GM23338 (cell line): ENCODE measurements around the gene ELOVL2. TPM values are rescaled to one million over a fixed set of nuclear protein-coding genes. Genes with fewer than 3 reads are reported as not detected.

Source experiments
- ATAC-seq: fragments of 200-7000 bp; cut with Tn5 transposase; 3 replicates; pipeline ENCODE4 v1.9.1; 2020
- DNase-seq: peaks from one replicate; pipeline ENCODE4 v3.0.0-alpha.2; 2015; ENCODE audit warnings: low spot score
- H2AFZ ChIP-seq: fragments of 200-600 bp; sonication (generic); 2 replicates; pipeline ENCODE4 v1.8.0; 2016; ENCODE audit warnings: antibody characterized with exemption, mild to moderate bottlenecking, moderate library complexity
- H3F3A ChIP-seq: fragments of 200-600 bp; sonication (generic); replicated peaks from 2 replicates; pipeline ENCODE4 v1.8.0; 2017; ENCODE audit warnings: antibody characterized with exemption, mixed run types, low read depth
- H3K27ac ChIP-seq: fragments of 200-600 bp; sonication (generic); 2 replicates; pipeline ENCODE4 v1.6.1; 2016; ENCODE audit warnings: low read depth
- H3K27me3 ChIP-seq: fragments of 200-600 bp; sonication (generic); 2 replicates; pipeline ENCODE4 v1.8.0; 2016; ENCODE audit warnings: mild to moderate bottlenecking, mixed run types, moderate library complexity; ENCODE audit not compliant: insufficient read depth
- H3K36me3 ChIP-seq: fragments of 200-600 bp; sonication (generic); 2 replicates; pipeline ENCODE4 v1.8.0; 2016; ENCODE audit warnings: mild to moderate bottlenecking; ENCODE audit not compliant: insufficient read depth
- H3K4me1 ChIP-seq: fragments of 200-600 bp; sonication (generic); 2 replicates; pipeline ENCODE4 v1.8.0; 2016; ENCODE audit warnings: mild to moderate bottlenecking, moderate library complexity; ENCODE audit not compliant: insufficient read depth
- H3K4me2 ChIP-seq: fragments of 200-600 bp; sonication (generic); 2 replicates; pipeline ENCODE4 v1.7.1; 2017; ENCODE audit warnings: mixed run types
- H3K4me3 ChIP-seq: fragments of 200-600 bp; sonication (generic); 2 replicates; pipeline ENCODE4 v1.6.1; 2016; ENCODE audit warnings: mixed run types
- H3K79me2 ChIP-seq: fragments of 200-600 bp; sonication (generic); replicated peaks from 2 replicates; pipeline ENCODE4 v1.8.0; 2017; ENCODE audit warnings: mild to moderate bottlenecking; ENCODE audit not compliant: insufficient read depth
- H3K9me2 ChIP-seq: fragments of 200-600 bp; sonication (generic); 2 replicates; pipeline ENCODE4 v1.8.0; 2017; ENCODE audit not compliant: insufficient read depth
- H4K20me1 ChIP-seq: fragments of 200-600 bp; sonication (generic); replicated peaks from 2 replicates; pipeline ENCODE4 v1.8.0; 2017; ENCODE audit warnings: mild to moderate bottlenecking; ENCODE audit not compliant: insufficient read depth
- H3K27ac Mint-ChIP-seq: 2 replicates; pipeline ENCODE4 v1.8.0; 2020; ENCODE audit warnings: inconsistent platforms, mild to moderate bottlenecking, moderate library complexity, mixed read lengths
- H3K27me3 Mint-ChIP-seq: 3 replicates; pipeline ENCODE4 v1.8.0; 2022; ENCODE audit warnings: low read depth, mild to moderate bottlenecking, moderate library complexity, mixed read lengths, inconsistent platforms; ENCODE audit not compliant: insufficient read depth, poor library complexity
- H3K36me3 Mint-ChIP-seq: 3 replicates; pipeline ENCODE4 v1.8.0; 2021; ENCODE audit warnings: low read depth, mild to moderate bottlenecking, inconsistent platforms, moderate library complexity, mixed read lengths
- H3K4me1 Mint-ChIP-seq: 3 replicates; pipeline ENCODE4 v1.8.0; 2020; ENCODE audit warnings: mild to moderate bottlenecking, inconsistent platforms, mixed read lengths
- H3K4me3 Mint-ChIP-seq: 3 replicates; pipeline ENCODE4 v1.8.0; 2021; ENCODE audit warnings: moderate library complexity, mild to moderate bottlenecking, inconsistent platforms, mixed read lengths
- H3K9me3 Mint-ChIP-seq: 3 replicates; pipeline ENCODE4 v1.8.0; 2020; ENCODE audit warnings: moderate library complexity, mild to moderate bottlenecking, inconsistent platforms, mixed read lengths
- CREB1 ChIP-seq: fragments of 250-450 bp; sonication (Bioruptor Pico); IDR thresholded peaks from 2 replicates; pipeline ENCODE4 v1.5.0; 2020; ENCODE audit warnings: low read depth, mild to moderate bottlenecking, moderate library complexity
- CTCF ChIP-seq, 2 experiments: fragments of 200-600 bp in 1 of 2; sonication (generic) in 1 of 2; conservative IDR thresholded peaks; 2 replicates each; pipeline versions ENCODE4 v1.5.1 to v1.6.1; 2016 to 2017; ENCODE audit warnings: antibody characterized with exemption in 2 of 2, low read depth in 2 of 2, mild to moderate bottlenecking in 2 of 2, moderate library complexity in 1 of 2
- ETS1 ChIP-seq: IDR thresholded peaks from 2 replicates; pipeline ENCODE4 v1.6.1; 2016; ENCODE audit warnings: antibody characterized with exemption
- EZH2 ChIP-seq: fragments of 200-600 bp; sonication (generic); IDR thresholded peaks from one replicate; pipeline ENCODE4 v1.8.0; 2017; ENCODE audit warnings: antibody characterized with exemption, mild to moderate bottlenecking, low read depth; ENCODE audit not compliant: unreplicated experiment
- EZH2phosphoT487 ChIP-seq: fragments of 200-600 bp; sonication (generic); IDR thresholded peaks from one replicate; pipeline ENCODE4 v1.8.1; 2018; ENCODE audit warnings: antibody characterized with exemption; ENCODE audit not compliant: unreplicated experiment
- JUNB ChIP-seq: IDR thresholded peaks from one replicate; pipeline ENCODE4 v1.6.1; 2016; ENCODE audit warnings: antibody characterized with exemption; ENCODE audit not compliant: unreplicated experiment
- NANOG ChIP-seq: IDR thresholded peaks from 2 replicates; pipeline ENCODE4 v1.6.1; 2016; ENCODE audit warnings: antibody characterized with exemption, borderline replicate concordance
- POLR2AphosphoS5 ChIP-seq: IDR thresholded peaks from 2 replicates; pipeline ENCODE4 v1.6.1; 2016; ENCODE audit warnings: antibody characterized with exemption, low read depth
- REST ChIP-seq: IDR thresholded peaks from one replicate; pipeline ENCODE4 v1.6.1; 2018; ENCODE audit warnings: antibody characterized with exemption; ENCODE audit not compliant: unreplicated experiment
- STAT1 ChIP-seq: IDR thresholded peaks from one replicate; pipeline ENCODE4 v1.6.1; 2016; ENCODE audit warnings: antibody characterized with exemption; ENCODE audit not compliant: unreplicated experiment
- ZNF114 ChIP-seq: fragments of 250-450 bp; sonication (Bioruptor Pico); IDR thresholded peaks from 2 replicates; pipeline ENCODE4 v1.5.0; 2020; ENCODE audit warnings: mild to moderate bottlenecking, moderate library complexity
- ZNF331 ChIP-seq: fragments of 250-450 bp; sonication (Bioruptor Pico); IDR thresholded peaks from 2 replicates; pipeline ENCODE4 v1.5.0; 2020; ENCODE audit warnings: low read depth, mild to moderate bottlenecking, moderate library complexity
- ZNF462 ChIP-seq: fragments of 250-450 bp; sonication (Bioruptor Pico); IDR thresholded peaks from 2 replicates; pipeline ENCODE4 v1.5.0; 2020; ENCODE audit warnings: mild to moderate bottlenecking, moderate library complexity
- polyA plus RNA-seq: library from polyadenylated mRNA; unstranded; fragments of >200 nt; fragmentation: Nextera tagmentation; extraction: Ambion mirVana; gene quantifications from 2 replicates; pipeline ENCODE4 v1.2.1, GENCODE V29; 2016
- total RNA-seq: library from RNA; depleted of rRNA; stranded (reverse); fragments of >200 nt; shearing (Covaris generic); gene quantifications from 2 replicates; pipeline ENCODE4 v1.2.3, GENCODE V29; 2014

The ELOVL2 gene
- total and polyA plus RNA-seq, 2 experiments from 2014 or later = 1.2 to 1.6 TPM

GRCh38 chr6:10960171-10960570 is 83.9 kb downstream of the ELOVL2 start:
- H3K27ac ChIP-seq = no peak overlapping the region
- DNase-seq (no peak), ATAC-seq (no peak)
- peaks cover 53% of the 10 kb centered on the region for H3K27me3 ChIP-seq
- Mint-ChIP-seq H3K4me1 (peaks cover 8% of the 10 kb centered on the region), H3K36me3 (peaks cover 9% of the 10 kb centered on the region; the same call in 2 of the 3 replicates), H3K27me3 (peaks cover 35% of the 10 kb centered on the region), H3K4me3 (no peak overlapping the region), H3K27ac (no peak overlapping the region), H3K9me3 (peaks cover 1% of the 10 kb centered on the region; the same call in 2 of the 3 replicates)
- peaks cover 3% of the 10 kb centered on the region; the same call in 1 of the 2 replicates for H3K36me3 ChIP-seq
- TF ChIP-seq STAT1 = no peak
- TF ChIP-seq JUNB = no peak
- TF ChIP-seq NANOG = no peak
- no peak for TF ChIP-seq POLR2AphosphoS5
- TF ChIP-seq EZH2phosphoT487 = no peak
- TF ChIP-seq CTCF (conservative IDR thresholded peaks at IDR 0.05; ENCODE audit: low read depth in 2 of 2) = no peak
- no peak for TF ChIP-seq REST
- TF ChIP-seq ZNF331 (CRISPR knock-in tag) = no peak
- no peak for TF ChIP-seq CREB1 (CRISPR knock-in tag)
- TF ChIP-seq ZNF114 = no peak
- no peak for TF ChIP-seq EZH2
- TF ChIP-seq ETS1 = no peak
- no peak for TF ChIP-seq ZNF462 (CRISPR knock-in tag)
- no peaks in the 10 kb centered on the region for H3K9me2 ChIP-seq
- H3K4me2 ChIP-seq = no peak overlapping the region
- H3F3A ChIP-seq = 0 out of 2 replicates have a peak, but pooled peaks cover 4% of the 10 kb centered on the region
- H3K4me1 ChIP-seq = 0 out of 2 replicates have a peak, but pooled peaks cover 12% of the 10 kb centered on the region
- H3K4me3 ChIP-seq = no peak overlapping the region
- H4K20me1 ChIP-seq = no peaks in the 10 kb centered on the region
- H3K79me2 ChIP-seq = no peaks in the 10 kb centered on the region
- H2AFZ ChIP-seq = no peak overlapping the region
